PC-9 (cell line): ENCODE data around the gene SP140L. TPM values are rescaled to one million over a fixed set of nuclear protein-coding genes. Genes with fewer than 3 reads are reported as not detected.
"Not testable (repeated sequence)": the region's sequence is repeated elsewhere in the genome, so short reads cannot be mapped to it uniquely, and the experiment has no call there.

ENCODE experiments used
- BruUV-seq: library from RNA; stranded (reverse); fragments of 400-500 nt; replicated peaks from 2 replicates; lab custom pipeline; 2021; lab: Mats Ljungman, UMichigan
- CTCF ChIA-PET: fragments of 300-600 bp; sonication (Branson Sonifier 250); formaldehyde crosslinking; loops from one replicate; lab custom pipeline; 2022; ENCODE audit warnings: antibody characterized with exemption; lab: Charles Lee
- POLR2A ChIA-PET: fragments of 300-600 bp; sonication (Branson Sonifier 250); formaldehyde crosslinking; loops from one replicate; lab custom pipeline; 2022; ENCODE audit warnings: antibody characterized with exemption; ENCODE audit not compliant: unreplicated experiment; lab: Charles Lee
- DNase-seq, 2 experiments: peaks; one replicate each; pipeline versions ENCODE4 v3.0.0 to v3.0.0-alpha.2; 2015 to 2022; ENCODE audit warnings: mixed read lengths in 1 of 2
- H2AFZ ChIP-seq: fragments of 200-600 bp; sonication (generic); 2 replicates; pipeline ENCODE4 v1.8.1; 2017; ENCODE audit warnings: antibody characterized with exemption
- H3F3A ChIP-seq: fragments of 200-600 bp; sonication (generic); 2 replicates; pipeline ENCODE4 v1.8.1; 2017; ENCODE audit warnings: antibody characterized with exemption, mild to moderate bottlenecking, low read depth; ENCODE audit not compliant: insufficient read depth
- H3K27ac ChIP-seq: fragments of 200-600 bp; sonication (generic); 2 replicates; pipeline ENCODE4 v1.6.1; 2016; ENCODE audit warnings: mixed run types
- H3K27me3 ChIP-seq: fragments of 200-600 bp; sonication (generic); 2 replicates; pipeline ENCODE4 v1.6.1; 2016; ENCODE audit warnings: low read depth, mixed run types; ENCODE audit not compliant: insufficient read depth
- H3K36me3 ChIP-seq: fragments of 200-600 bp; sonication (generic); 2 replicates; pipeline ENCODE4 v1.6.1; 2016; ENCODE audit warnings: low read depth, mixed run types
- H3K4me1 ChIP-seq: fragments of 200-600 bp; sonication (generic); replicated peaks from 2 replicates; pipeline ENCODE4 v1.6.1; 2016; ENCODE audit warnings: mixed run types; ENCODE audit not compliant: insufficient read depth
- H3K4me2 ChIP-seq: fragments of 200-600 bp; sonication (generic); 2 replicates; pipeline ENCODE4 v1.6.1; 2017; ENCODE audit warnings: mixed run types
- H3K4me3 ChIP-seq: fragments of 200-600 bp; sonication (generic); 2 replicates; pipeline ENCODE4 v1.6.1; 2016; ENCODE audit warnings: mixed run types
- H3K79me2 ChIP-seq: fragments of 200-600 bp; sonication (generic); 2 replicates; pipeline ENCODE4 v1.6.1; 2017; ENCODE audit warnings: low read depth, mixed run types
- H3K9me2 ChIP-seq: fragments of 200-600 bp; sonication (generic); 2 replicates; pipeline ENCODE4 v1.8.1; 2017; ENCODE audit warnings: mild to moderate bottlenecking; ENCODE audit not compliant: insufficient read depth
- H3K9me3 ChIP-seq: fragments of 200-600 bp; sonication (generic); 2 replicates; pipeline ENCODE4 v1.8.1; 2016; ENCODE audit warnings: low read depth; ENCODE audit not compliant: insufficient read depth
- H4K20me1 ChIP-seq: fragments of 200-600 bp; sonication (generic); 2 replicates; pipeline ENCODE4 v1.8.1; 2017; ENCODE audit not compliant: insufficient read depth
- EZH2 ChIP-seq: fragments of 200-600 bp; sonication (generic); IDR thresholded peaks from 2 replicates; pipeline ENCODE4 v1.8.0; 2017; ENCODE audit warnings: antibody characterized with exemption, low read depth
- intact Hi-C: fragments of 100-400 bp; cut with micrococcal nuclease; formaldehyde crosslinking; loops from one replicate; pipeline ENCODE4 v1.10.0; 2022; ENCODE audit not compliant: unreplicated experiment
- total RNA-seq: library from RNA; stranded (reverse); gene quantifications from 2 replicates; pipeline ENCODE4 v1.2.3, GENCODE V29; 2021
- TF ChIP-seq, protein P1 (sequence below): fragments of 200-600 bp; sonication (generic); conservative IDR thresholded peaks from 2 replicates; pipeline ENCODE4 v1.6.1; 2017; ENCODE audit warnings: mixed run types, antibody characterized with exemption, mild to moderate bottlenecking, moderate library complexity

Gene SP140L
- total RNA-seq, 1 experiment from 2014 or later, result 23.6 TPM

DNA sequence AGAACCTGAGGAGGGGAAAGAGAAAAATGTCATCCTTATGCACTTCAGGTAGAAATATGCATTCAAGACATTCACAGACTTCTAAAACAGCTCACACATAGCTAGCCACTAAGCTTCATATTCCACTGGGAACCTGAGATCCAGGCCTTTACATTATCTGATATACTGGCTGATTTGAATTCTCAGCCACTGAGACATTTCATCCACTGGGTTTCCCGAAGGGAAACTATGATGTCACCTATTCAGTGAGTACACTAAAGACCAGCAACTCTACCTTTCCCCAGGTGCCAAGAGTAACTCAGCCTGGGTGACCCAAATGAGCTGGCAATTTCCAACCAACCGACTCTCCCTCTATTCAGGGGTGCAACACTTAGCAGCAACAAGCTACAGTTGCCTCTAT, 67.3 kb downstream of the SP140L start:
- ChIA-PET POLR2A (interaction anchor here (0.5 kb wide), 1 partner anchor 318 kb away, joined by 6 read pairs; no protein-coding TSS in a partner anchor), CTCF (interaction anchor here (0.6 kb wide), 2 partner anchors 23 to 194 kb away, joined by 3 to 4 read pairs; no protein-coding TSS in a partner anchor)
- DNase-seq, result no peak
- Histone ChIP-seq H3K4me2 (no peak overlapping the region), H3K4me3 (no peak overlapping the region), H3F3A (no peaks in the 10 kb centered on the region), H3K79me2 (no peaks in the 10 kb centered on the region), H3K27me3 (no peaks in the 10 kb centered on the region), H3K9me2 (no peaks in the 10 kb centered on the region), H3K4me1 (no peaks in the 10 kb centered on the region), H3K27ac (no peak overlapping the region), H3K36me3 (no peaks in the 10 kb centered on the region), H3K9me3 (no peaks in the 10 kb centered on the region), H4K20me1 (no peaks in the 10 kb centered on the region), H2AFZ (no peak overlapping the region)
- no TSS peak for BruUV-seq
- intact Hi-C loops, result no loop called here
- TF ChIP-seq, protein P1, sequence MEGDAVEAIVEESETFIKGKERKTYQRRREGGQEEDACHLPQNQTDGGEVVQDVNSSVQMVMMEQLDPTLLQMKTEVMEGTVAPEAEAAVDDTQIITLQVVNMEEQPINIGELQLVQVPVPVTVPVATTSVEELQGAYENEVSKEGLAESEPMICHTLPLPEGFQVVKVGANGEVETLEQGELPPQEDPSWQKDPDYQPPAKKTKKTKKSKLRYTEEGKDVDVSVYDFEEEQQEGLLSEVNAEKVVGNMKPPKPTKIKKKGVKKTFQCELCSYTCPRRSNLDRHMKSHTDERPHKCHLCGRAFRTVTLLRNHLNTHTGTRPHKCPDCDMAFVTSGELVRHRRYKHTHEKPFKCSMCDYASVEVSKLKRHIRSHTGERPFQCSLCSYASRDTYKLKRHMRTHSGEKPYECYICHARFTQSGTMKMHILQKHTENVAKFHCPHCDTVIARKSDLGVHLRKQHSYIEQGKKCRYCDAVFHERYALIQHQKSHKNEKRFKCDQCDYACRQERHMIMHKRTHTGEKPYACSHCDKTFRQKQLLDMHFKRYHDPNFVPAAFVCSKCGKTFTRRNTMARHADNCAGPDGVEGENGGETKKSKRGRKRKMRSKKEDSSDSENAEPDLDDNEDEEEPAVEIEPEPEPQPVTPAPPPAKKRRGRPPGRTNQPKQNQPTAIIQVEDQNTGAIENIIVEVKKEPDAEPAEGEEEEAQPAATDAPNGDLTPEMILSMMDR, result no peak
- TF ChIP-seq EZH2, result no peak

DNA sequence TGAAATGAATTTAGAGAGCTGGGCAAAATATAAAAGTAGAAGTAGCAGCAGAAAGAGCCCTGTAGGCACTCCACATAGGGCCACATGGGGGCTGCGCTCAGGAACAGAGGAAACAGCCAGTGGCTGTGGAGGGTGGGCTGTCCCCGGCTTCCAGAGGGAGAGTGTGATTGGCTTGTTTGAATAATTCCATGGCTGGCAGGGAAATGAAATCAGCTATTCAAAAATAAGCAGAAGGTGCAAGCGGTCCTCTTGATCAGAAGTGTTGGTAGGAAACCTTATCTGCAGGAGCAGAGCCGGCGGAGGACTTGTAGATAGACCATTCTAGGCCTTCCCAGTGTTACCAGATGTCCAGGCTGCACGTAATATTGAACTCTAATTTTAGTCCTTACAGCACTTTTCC, 71.7 kb downstream of the SP140L start:
- H3K79me2 ChIP-seq, H3K4me2 ChIP-seq, H3K27me3 ChIP-seq, H3K9me2 ChIP-seq, H3K27ac ChIP-seq, intact Hi-C loops, H3K4me1 ChIP-seq, H3K36me3 ChIP-seq, H4K20me1 ChIP-seq, BruUV-seq, H3F3A ChIP-seq, DNase-seq, CTCF ChIA-PET, H3K4me3 ChIP-seq, H3K9me3 ChIP-seq, H2AFZ ChIP-seq, POLR2A ChIA-PET: not testable (repeated sequence)

DNA sequence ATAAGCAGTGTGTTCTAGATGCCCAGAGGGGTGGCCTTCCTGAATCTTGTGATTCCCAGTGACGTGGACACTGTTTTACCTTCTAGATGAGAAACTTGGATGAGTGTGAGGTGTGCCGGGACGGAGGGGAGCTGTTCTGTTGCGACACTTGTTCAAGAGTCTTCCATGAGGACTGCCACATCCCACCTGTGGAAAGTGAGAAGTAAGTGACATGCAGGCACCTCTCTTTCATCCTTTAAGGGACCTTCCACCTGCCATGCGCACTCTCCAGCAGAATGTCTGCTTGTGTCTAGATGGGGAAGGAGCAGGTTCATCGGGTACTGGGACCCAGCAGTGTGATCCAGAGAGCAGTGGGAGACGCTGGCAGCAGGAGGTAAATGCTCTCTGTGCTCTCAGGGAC, 73.0 kb downstream of the SP140L start:
- no peak for DNase-seq
- no peak overlapping the region for H3K4me2 ChIP-seq
- TF ChIP-seq EZH2, result no peak
- TF ChIP-seq, protein P1, result no peak
- ChIA-PET CTCF (no interaction called here), POLR2A (no interaction called here)
- no peaks in the 10 kb centered on the region for H4K20me1 ChIP-seq
- H3K9me3 ChIP-seq, result no peaks in the 10 kb centered on the region
- no peak overlapping the region for H3K27ac ChIP-seq
- no peaks in the 10 kb centered on the region for H3F3A ChIP-seq
- no TSS peak for BruUV-seq
- H3K4me3 ChIP-seq, result no peak overlapping the region
- H3K36me3 ChIP-seq, result no peaks in the 10 kb centered on the region
- no peaks in the 10 kb centered on the region for H3K27me3 ChIP-seq
- no peaks in the 10 kb centered on the region for H3K4me1 ChIP-seq
- no peaks in the 10 kb centered on the region for H3K79me2 ChIP-seq
- no peak overlapping the region for H2AFZ ChIP-seq
- no peaks in the 10 kb centered on the region for H3K9me2 ChIP-seq
- intact Hi-C loops, result no loop called here

DNA sequence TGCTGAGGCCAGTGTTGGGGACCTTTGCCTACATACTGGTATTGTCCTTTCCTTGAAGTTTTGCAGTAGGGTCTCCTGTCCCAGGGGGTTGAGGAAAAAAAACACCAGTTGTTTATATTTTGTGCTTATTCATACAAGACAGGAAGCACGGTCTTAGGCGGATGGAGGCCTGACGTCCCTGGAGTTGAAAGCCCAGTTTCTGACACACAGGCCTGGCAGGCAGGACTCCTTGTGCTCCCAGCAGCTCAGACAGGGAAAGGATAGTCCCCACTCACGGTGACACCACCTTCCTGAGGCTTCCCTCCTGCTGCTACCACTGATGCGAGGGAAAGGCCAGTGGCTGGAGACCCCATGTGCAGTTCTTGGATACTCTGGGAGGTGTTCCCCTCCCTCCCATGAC, 73.5 kb downstream of the SP140L start:
- Histone ChIP-seq H3K27me3 (no peaks in the 10 kb centered on the region), H3K9me2 (no peaks in the 10 kb centered on the region), H3K79me2 (no peaks in the 10 kb centered on the region), H3K4me1 (no peaks in the 10 kb centered on the region), H3K36me3 (no peaks in the 10 kb centered on the region), H3K27ac (no peak overlapping the region), H3K9me3 (no peaks in the 10 kb centered on the region), H4K20me1 (no peaks in the 10 kb centered on the region), H2AFZ (no peak overlapping the region), H3F3A (no peaks in the 10 kb centered on the region), H3K4me2 (no peak overlapping the region), H3K4me3 (no peak overlapping the region)
- DNase-seq, result no peak
- CTCF ChIA-PET, result no interaction called here
- BruUV-seq, result no TSS peak
- TF ChIP-seq EZH2, result no peak
- TF ChIP-seq, protein P1, result no peak
- intact Hi-C loops, result no loop called here
- POLR2A ChIA-PET, result no interaction called here

DNA sequence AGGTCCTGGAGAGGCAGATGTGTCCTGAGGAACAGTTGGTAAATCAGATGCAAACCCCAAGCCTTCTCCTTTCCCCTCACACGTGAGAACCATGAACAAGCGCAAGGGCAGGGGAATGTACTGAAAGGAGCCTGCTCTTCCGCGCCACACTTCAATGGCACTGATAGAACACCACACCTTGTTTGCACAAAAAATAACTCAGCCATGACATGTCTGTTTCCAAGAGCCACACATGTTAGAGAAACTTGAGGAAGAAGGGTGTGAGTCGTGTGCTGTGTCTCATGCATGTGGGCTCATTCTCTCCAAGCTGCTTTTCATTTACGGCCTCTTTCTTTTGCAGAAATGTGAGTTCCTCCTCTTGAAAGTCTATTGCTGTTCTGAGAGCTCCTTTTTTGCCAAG, 74.0 kb downstream of the SP140L start:
- H3K9me3 ChIP-seq, CTCF ChIA-PET, H3K79me2 ChIP-seq, H3K27ac ChIP-seq, H3K27me3 ChIP-seq, BruUV-seq, H3K4me2 ChIP-seq, H3K36me3 ChIP-seq, H3K4me3 ChIP-seq, intact Hi-C loops, H3F3A ChIP-seq, DNase-seq, POLR2A ChIA-PET, H4K20me1 ChIP-seq, H3K9me2 ChIP-seq, H2AFZ ChIP-seq, H3K4me1 ChIP-seq: not testable (repeated sequence)
